ENCODE data around the gene GPR137.

GRCh38 chr11:64239662-64240434 lies 45.8 kb upstream of the GPR137 start:
- TF ChIP-seq, protein P1, sequence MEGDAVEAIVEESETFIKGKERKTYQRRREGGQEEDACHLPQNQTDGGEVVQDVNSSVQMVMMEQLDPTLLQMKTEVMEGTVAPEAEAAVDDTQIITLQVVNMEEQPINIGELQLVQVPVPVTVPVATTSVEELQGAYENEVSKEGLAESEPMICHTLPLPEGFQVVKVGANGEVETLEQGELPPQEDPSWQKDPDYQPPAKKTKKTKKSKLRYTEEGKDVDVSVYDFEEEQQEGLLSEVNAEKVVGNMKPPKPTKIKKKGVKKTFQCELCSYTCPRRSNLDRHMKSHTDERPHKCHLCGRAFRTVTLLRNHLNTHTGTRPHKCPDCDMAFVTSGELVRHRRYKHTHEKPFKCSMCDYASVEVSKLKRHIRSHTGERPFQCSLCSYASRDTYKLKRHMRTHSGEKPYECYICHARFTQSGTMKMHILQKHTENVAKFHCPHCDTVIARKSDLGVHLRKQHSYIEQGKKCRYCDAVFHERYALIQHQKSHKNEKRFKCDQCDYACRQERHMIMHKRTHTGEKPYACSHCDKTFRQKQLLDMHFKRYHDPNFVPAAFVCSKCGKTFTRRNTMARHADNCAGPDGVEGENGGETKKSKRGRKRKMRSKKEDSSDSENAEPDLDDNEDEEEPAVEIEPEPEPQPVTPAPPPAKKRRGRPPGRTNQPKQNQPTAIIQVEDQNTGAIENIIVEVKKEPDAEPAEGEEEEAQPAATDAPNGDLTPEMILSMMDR (IDR thresholded peaks at IDR 0.05): no peak
- TF ChIP-seq ZBTB21 (CRISPR knock-in tag; IDR thresholded peaks at IDR 0.05; ENCODE audit: borderline replicate concordance) (no peak), ETV6 (CRISPR knock-in tag; IDR thresholded peaks at IDR 0.05) (no peak), E2F5 (CRISPR knock-in tag; IDR thresholded peaks at IDR 0.05) (no peak), IRF2 (CRISPR knock-in tag; IDR thresholded peaks at IDR 0.05; ENCODE audit: borderline replicate concordance, low read depth) (no peak), ATF2 (CRISPR knock-in tag; IDR thresholded peaks at IDR 0.05; ENCODE audit: borderline replicate concordance, low read depth) (no peak)
- TF ChIP-seq, protein P2, sequence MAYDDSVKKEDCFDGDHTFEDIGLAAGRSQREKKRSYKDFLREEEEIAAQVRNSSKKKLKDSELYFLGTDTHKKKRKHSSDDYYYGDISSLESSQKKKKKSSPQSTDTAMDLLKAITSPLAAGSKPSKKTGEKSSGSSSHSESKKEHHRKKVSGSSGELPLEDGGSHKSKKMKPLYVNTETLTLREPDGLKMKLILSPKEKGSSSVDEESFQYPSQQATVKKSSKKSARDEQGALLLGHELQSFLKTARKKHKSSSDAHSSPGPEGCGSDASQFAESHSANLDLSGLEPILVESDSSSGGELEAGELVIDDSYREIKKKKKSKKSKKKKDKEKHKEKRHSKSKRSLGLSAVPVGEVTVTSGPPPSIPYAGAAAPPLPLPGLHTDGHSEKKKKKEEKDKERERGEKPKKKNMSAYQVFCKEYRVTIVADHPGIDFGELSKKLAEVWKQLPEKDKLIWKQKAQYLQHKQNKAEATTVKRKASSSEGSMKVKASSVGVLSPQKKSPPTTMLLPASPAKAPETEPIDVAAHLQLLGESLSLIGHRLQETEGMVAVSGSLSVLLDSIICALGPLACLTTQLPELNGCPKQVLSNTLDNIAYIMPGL (CRISPR knock-in tag; IDR thresholded peaks at IDR 0.05): no peak
- TF ChIP-seq, protein P3, sequence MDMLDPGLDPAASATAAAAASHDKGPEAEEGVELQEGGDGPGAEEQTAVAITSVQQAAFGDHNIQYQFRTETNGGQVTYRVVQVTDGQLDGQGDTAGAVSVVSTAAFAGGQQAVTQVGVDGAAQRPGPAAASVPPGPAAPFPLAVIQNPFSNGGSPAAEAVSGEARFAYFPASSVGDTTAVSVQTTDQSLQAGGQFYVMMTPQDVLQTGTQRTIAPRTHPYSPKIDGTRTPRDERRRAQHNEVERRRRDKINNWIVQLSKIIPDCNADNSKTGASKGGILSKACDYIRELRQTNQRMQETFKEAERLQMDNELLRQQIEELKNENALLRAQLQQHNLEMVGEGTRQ (CRISPR knock-in tag; IDR thresholded peaks at IDR 0.05): no peak
